Mammary epithelial cell (primary cell): ENCODE data around the gene SLC25A26.

Source experiments
- CTCF ChIP-seq, 2 donors: IDR thresholded peaks in 1 of 2; conservative IDR thresholded peaks in 1 of 2; 2 replicates each; pipeline ENCODE4 v1.5.1; 2011 to 2012; ENCODE audit warnings: inconsistent platforms in 2 of 2, low read length in 2 of 2, mild to moderate bottlenecking in 2 of 2, control low read depth in 1 of 2, low read depth in 1 of 2; ENCODE audit not compliant: insufficient read depth in 1 of 2; ENCODE audit errors: extremely low read depth in 1 of 2
- EZH2 ChIP-seq: IDR thresholded peaks from 2 replicates; pipeline ENCODE4 v1.6.1; 2012; ENCODE audit warnings: low read length, inconsistent platforms, borderline replicate concordance

GRCh38 chr3:66211779-66212178 lies 9.0 kb upstream of the SLC25A26 start:
- TF ChIP-seq CTCF (conservative IDR thresholded peaks at IDR 0.05 in 1 of 2, IDR thresholded peaks at IDR 0.05 in 1 of 2; ENCODE audit: extremely low read depth in 1 of 2, insufficient read depth in 1 of 2, low read depth in 1 of 2, low read length in 2 of 2) (no peak), EZH2 (no peak)
